CD1c-positive myeloid dendritic cell (primary cell): ENCODE data around the gene C15orf39.
"Not testable (repeated sequence)": the region's sequence is repeated elsewhere in the genome, so short reads cannot be mapped to it uniquely, and the experiment has no call there.

Experiments used
- DNase-seq: peaks from one replicate; pipeline ENCODE4 v3.0.0-alpha.2; 2016; ENCODE audit errors: extremely low spot score

C15orf39 gene

GRCh38 chr15:75211436-75212199 lies 9.9 kb downstream of the C15orf39 start:
- DNase-seq, result no peak

GRCh38 chr15:75212200-75212858 lies 10.6 kb downstream of the C15orf39 start:
- no peak for DNase-seq

GRCh38 chr15:75213212-75213767 lies 11.6 kb downstream of the C15orf39 start:
- DNase-seq, result no peak

DNA sequence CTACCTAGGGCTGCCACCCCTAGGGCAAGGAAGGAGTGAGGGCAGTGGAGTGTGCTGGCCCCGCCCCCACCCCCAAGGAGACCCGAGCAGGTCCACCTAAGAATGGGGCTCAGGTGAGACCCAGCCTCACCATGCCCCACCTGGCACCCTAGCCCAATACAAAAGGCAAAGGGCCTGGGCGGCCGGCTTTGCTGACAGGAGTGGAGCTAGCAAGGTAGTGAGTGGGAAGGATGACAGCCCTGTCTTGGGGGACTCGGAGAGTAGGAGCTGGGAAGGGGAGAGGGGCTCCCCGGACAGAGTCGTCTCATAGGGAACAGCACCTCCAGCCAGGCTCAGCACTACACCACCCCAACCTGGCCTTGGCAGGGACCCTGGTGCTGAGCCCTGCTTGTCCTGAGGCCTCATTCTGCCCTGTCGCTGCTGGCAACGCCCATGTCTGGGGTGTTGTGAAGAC lies 12.1 kb downstream of the C15orf39 start:
- no peak for DNase-seq

DNA sequence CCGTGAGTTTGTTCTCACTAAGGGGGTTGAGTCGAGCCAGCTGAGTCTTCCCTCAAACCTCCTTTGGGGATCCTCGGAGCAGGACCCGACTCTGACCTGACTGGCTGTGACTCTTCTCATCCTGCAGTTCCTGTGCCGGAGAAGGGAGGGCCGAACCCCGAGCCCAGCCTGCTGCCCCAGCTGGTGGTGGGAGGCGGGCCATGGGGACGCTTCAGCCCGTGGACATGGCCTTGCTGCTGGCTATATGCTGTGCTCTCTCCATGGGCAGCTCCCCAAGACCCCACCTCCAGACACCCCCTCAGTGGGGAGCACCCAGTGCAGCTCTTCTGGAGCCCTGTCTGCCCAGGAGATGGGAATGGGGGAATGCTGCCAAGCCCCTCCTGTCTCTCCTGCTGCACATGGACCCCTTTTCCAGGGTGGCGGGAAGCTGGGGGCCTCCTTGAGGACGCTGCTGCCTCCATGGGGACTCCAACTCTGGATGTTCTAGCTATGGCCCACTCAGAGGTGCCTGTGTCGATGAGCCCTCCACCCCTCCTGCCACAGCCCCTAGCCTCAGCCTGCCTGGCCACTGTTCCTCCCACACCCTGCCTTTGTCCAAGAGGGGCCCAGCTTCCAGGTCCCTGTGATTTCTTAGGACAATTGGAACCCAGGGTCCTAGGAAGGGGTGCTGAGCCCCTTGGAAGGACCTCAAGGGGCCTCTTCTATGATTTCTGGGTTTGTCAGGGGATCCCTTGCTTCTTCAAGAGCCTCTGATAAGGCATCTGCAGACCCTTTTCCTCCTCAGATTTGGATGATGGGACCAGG lies 12.8 kb downstream of the C15orf39 start:
- no peak for DNase-seq

- DNase-seq, result no peak
Measured at GRCh38 chr15:75215107-75216004, 13.7 kb downstream of the C15orf39 start.

DNA sequence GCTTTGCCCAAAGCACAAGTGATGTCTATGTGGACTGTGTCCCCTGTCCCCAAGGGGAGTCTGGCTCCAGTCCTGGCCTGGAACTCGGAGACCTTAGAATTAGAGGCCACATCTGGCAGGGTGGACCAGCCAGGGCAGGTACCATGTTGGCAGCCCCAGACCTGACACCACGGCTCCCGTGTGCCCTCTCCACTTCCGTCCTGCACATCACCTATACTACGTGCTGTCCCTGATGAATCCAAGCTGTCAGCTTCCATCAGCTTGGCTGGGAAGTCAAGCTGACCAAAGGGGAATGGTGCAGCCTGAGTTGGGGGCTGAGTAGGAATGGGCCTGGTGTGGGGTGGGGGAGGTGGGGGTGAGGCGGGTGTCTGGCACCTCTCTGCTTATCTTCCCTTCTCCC lies 15.3 kb downstream of the C15orf39 start:
- no peak for DNase-seq

- DNase-seq, result not testable (repeated sequence)
Measured at GRCh38 chr15:75217574-75217973, 15.9 kb downstream of the C15orf39 start.

DNA sequence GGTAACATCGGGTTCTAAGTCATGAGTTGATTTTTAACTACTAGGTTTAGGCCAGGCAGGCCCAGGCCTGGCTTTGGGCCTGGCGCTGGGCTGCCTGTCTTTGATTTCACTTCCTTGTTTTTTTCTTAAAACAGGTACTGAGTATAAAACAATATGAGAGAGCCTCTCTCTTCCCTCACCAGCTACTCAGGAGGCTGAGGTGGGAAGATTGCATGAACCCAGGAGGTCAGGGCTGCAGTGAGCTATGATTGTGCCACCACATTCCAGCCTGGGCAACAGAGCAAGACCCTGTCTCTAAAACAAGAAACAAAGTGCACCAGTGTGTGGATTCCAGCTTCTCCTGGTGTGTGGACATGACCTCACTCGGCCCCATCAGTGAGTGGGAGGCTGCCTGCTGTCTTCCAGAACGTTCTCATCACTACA lies 17.8 kb downstream of the C15orf39 start:
- peak; percentile 16 for DNase-seq

DNA sequence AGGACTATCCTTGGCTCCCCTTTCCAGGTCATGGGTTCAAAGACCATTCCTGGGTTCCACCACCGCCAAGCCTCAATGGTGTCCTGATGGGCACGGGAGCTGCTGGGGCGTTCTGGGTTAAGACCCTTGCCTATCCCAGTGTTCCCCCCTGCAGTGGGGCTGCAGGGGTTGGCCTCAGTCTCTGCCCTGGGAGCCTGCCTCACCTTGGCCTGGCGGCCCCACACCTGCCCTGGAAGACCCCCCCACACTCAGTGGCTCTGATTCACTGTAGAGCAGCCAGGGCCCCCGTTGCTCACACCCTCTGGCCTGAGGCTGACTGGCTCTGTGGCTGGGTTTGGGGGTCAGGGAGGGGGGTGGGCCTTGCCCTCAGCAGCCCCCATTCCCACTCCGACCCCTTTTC lies 22.0 kb downstream of the C15orf39 start:
- DNase-seq, result no peak

DNA sequence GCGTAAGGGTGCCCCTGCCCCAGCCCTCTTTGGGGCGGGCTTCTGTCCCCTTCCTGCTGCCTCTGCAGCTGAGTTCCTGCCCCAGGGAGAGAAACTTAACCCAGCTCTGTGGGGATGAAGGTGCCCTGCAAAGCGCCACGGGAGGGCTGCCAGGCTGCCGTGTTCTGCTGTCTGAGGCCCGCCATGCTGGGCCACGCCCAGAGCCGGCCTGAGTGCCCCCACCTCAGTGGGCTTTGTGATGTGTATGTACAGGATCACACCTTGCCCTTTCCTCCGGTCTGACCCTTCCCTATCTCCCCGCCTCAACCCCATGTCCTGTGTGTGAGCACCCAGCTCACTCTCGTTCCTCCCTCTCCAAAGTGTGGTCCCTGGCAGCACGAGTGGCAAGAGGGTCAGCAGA lies 22.6 kb downstream of the C15orf39 start:
- DNase-seq, result no peak

DNA sequence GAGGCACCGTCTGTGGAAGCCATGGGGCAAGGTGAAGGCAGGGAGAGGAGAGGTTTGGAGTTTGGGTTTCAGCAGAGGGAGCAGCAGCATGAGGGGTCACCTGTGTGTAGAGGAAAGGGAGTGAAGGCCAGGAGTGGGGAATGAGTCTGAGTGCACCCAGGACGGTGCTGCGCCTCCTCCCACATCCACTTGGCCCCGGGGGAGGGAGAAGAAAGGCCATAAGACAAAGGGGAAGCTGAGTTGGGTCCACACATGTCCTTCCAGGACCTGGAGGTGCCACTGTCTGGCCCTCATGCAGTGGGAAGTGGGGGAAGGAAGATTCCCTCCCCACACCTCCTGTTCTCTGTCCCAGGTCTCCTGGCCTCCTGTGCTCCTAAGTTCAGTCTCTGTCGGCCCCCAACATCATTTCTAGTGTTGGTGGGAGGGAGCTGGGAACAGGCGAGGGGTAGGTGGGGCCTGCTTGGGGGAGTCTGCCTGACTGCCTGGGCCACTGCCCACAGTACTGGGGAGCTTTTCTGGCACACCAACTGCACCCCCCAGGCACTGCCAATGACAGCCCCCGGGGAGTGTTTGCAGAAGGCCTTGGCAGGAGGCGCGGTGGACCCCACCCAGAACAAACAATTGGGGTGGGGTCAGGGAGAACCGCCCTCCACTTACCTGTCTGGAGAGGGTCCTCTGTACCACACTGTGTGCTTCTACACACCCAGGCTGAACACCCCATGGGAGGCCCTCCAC lies 23.6 kb downstream of the C15orf39 start:
- not testable (repeated sequence) for DNase-seq

DNA sequence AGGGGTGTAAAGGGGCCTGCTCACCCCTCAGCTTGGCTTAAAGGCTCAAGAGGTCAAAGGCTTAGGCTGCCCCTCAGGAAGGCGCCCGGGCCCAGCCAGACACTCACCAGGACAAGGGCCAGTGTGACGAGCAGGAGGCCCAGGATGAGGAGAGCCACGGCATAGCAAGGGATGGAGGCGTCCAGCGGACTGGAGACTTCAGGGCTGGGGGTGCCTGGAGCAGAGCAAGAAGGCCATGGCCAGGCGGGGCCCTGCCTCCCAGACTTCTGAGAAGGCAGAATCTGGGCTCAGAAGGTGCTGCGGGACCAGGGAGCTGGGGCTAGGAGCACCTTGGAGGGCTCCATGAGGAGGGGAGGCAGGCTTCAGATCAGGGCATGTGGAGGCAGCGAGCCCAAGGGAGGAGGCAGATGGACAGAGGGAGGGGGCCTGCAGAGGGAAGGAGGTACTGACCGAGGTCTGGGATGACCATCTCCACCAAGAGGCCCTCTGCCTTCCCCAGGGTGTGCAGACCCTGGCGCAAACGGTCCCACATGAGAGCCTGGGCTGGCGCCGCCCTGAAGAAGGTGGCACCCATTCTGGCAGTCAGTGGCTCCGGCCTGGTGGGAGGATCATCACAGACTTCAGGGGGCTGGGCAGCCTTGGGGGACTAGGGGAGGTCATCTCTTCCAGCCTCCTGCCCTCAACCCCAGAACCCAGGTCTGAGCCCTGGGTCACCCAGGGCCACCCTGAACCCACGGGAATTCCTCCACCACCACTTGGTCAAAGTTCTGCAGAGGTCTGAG lies 24.5 kb downstream of the C15orf39 start:
- no peak for DNase-seq

DNA sequence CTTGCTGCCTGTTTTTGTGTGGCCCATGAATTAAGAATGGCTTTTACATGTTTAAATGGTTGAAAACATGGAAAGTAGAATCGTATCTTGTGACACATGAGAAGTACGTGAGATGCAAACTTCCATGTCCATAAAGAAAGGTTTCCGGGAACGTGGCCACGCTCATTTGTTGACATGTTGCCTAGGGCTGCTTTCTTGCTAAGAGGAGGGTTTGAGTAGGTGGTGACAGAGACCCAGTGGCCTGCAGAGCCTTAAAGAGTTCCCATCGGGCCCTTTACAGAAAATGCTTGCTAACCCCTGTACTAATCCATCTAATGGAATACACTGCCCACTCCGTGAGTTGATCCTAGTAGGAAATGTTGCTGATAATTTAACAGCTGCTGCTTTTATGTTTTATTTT lies 25.4 kb downstream of the C15orf39 start:
- DNase-seq, result not testable (repeated sequence)

GRCh38 chr15:75227663-75228280 lies 26.1 kb downstream of the C15orf39 start:
- DNase-seq, result no peak

GRCh38 chr15:75228787-75229186 lies 27.1 kb downstream of the C15orf39 start:
- no peak for DNase-seq

DNA sequence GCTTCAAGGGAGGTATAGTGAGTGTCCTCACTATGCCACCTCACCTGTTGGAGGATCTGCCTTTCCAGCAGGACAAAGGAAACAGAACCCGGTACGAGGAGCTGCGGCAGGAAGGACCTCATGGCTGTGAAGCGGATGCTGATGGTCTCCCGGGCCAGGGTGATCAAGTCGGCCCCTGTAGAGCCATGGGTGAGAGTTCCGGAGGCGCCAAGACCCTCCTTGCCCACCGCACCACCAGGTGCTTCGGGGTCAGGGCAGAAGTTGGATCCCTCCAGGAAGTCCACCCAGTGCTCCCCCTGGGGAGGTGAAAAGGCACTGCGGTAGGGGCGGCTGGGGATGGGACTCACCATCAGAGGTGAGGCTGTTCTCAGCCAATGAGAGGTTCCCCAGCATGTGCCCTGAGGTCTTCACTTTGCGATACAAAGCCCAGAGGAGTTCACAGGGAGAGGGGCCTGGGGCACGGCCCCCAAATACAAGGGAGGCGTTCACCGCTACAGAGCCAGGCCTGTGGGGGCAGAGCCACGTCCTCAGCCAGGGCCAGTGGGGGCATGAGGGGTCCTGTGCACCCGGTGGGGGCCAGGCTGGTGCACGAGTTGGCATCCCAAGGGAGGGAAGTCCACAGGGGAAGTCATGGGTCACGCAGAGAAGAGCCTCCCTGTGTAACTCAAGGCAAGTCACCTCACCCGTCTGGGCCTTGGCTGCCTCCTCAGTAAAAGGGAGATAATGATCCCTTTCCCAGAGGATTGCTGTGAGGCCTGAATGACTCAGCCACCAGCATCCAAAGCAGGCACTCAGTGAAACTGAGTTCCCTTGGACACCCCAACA lies 27.7 kb downstream of the C15orf39 start:
- DNase-seq, result no peak

DNA sequence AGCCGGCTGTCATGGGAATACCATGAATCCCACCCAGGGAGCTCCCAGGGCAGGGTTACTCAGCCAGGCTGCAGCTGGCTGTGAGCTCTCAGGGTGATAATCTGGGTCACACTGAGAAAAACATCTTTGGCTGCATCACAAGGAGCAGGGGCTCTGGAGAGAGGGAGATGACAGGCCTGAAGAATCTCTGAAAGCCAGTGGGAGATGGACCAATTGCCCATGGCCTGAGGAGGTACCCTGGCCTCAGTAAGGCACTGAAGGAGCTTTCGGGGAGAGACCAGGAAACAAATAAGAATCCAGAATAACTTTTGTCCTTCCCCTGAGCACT lies 28.3 kb downstream of the C15orf39 start:
- DNase-seq, result no peak
